HFF-Myc (cell line): Measurements from ENCODE around the gene MMP21.

Experiments used
- DNase-seq: peaks from one replicate; pipeline ENCODE4 v3.0.0-alpha.2; 2011; ENCODE audit warnings: low read depth; ENCODE audit errors: extremely low read depth
- H3K4me3 ChIP-seq: replicated peaks from 2 replicates; pipeline ENCODE4 v1.5.1; 2011; ENCODE audit warnings: low read depth, mild to moderate bottlenecking, control low read depth, low read length
- CTCF ChIP-seq: IDR thresholded peaks from 2 replicates; pipeline ENCODE4 v1.5.1; 2012; ENCODE audit warnings: mild to moderate bottlenecking, low read depth, low read length, control low read depth; ENCODE audit errors: missing control alignments

The MMP21 gene

DNA sequence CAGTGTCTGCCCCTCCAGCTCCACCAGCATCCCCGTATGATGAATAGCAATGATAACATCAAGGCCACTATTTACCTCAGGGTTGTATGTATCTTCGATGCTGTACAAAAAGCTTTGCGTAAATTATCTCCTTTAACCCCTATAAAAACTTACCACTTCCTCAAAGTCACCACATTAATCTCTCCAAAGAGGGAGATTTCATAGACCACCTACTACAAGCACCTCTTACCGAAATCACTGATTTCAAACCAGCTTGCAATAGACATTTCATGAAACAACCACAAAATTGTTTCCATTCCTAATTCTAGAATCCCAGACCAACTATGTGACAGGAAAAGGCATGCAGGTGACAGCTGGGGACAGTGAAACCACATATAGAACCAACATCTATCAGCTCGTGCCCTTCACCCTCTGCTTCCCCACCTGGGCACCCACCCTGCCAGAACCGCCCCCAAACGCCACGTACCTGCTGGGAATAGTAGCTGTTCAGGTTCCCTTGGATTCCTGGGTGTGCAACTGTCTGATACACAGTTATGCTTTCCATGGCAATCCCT, 20.1 kb upstream of the MMP21 start:
- no peak for DNase-seq
- TF ChIP-seq CTCF: no peak
- H3K4me3 ChIP-seq: no peak overlapping the region

GRCh38 chr10:125795128-125795527, 19.5 kb upstream of the MMP21 start:
- no peak overlapping the region for H3K4me3 ChIP-seq
- TF ChIP-seq CTCF: no peak
- DNase-seq: no peak

DNA sequence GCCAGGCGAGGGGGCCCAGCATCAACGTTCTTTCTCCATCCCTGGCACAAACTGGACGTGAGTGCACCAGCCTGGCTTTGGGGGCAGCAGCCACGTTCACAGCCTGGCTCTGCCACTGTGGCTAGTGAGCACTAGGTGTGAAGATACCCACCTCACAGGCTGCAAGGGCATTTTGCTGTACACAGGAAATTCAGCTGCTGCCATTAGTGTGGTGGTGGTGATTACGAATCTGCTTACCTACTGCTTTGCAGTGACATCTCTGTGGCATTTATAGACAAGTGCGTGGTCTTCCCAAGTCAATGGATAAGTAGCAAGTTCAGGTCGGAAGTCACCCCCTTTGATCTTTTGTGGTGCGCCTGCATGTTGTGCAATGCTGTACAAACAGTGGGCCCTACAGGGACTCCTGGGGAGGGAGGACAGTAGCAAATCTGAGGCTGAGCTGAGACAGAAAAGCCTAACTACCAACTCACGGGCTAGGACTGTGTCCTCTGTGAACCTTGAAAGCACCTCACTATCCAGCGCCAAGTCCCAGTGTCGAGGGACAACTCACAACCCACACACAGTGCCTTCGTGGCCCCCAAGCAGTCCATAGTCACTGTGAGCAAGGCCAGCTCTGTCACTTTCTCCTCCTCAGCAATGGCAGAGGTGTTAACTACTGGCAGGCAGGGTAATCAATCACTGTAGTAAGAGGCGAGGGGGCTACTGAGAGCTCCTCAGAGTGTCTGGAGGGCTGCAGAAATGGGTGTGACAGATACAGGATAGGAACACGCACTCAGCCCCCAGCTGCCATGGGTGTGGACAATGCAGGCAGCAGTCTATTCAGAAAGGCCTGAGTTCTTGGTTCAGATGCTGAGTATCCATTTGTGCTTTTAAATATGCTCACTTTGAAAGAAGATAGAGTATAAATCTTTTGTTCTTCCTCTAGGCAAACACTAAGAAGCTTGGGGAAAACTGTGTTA, 17.0 kb upstream of the MMP21 start:
- TF ChIP-seq CTCF: no peak
- DNase-seq: no peak

DNA sequence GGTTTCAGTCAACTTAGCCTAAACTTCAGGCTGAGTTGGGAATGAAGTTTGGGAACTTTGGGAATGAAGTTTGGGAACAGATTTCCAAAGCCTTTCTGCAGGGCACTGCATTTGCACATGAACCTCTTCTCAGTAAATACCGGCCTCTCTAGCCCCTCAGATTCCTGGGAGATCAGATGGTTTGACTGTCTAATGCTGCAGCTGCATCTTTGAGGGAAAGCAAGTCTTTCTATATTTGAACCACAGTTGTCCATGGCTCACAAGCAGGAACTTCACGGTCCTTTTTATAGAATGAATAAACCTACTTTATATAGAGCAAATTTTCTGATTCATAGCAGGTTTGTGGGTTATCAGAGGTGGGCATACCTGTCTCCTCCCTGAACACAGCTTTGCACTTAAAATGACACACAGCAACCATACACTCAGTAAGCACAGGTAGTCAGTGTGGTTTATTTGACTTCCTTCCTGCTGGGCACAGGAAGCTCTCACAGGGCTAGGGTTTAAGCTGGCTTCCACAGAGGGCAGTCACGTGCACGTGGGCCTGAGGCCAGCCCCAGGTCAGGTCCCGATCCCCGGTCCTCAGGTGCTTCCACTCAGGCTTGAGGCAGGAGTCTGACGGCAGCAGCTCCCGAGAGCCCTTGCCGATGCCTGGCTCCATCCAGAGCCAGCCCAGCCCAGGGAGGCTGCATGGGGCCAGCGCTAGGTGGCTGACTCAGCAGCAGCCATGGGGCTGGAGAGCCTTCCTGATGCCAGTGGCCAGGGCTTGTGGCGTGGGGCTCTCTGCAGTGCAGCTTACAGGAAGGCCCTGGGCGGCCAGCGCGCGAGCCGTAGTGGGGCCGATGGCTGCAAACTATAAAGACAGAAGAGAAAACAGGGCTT, 12.8 kb upstream of the MMP21 start:
- no peak for DNase-seq
- H3K4me3 ChIP-seq: no peak overlapping the region
- no peak for TF ChIP-seq CTCF

More for the DNA sequence above, 17.0 kb upstream of the MMP21 start:
- H3K4me3 ChIP-seq: no peak overlapping the region

DNA sequence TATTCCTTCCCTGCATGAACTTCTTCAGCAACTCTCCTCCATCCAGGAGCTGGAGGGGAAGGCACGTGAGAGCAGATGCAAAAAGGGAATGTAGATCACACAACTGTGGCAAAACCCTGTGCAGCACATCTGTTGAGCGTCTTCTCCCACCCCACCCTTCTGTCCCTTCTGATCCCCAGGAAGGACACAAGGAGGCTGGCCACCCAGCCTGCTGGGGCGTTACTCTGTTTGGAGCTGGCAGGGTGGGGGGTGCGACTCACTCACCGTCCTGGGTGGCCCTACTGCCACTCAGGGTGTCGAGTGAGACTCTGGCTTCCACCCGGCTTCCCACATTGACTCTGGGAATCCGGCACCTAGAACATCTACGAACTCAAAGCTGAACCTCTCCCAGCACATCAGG, 10.2 kb upstream of the MMP21 start:
- DNase-seq: no peak
- no peak overlapping the region for H3K4me3 ChIP-seq
- TF ChIP-seq CTCF: no peak

DNA sequence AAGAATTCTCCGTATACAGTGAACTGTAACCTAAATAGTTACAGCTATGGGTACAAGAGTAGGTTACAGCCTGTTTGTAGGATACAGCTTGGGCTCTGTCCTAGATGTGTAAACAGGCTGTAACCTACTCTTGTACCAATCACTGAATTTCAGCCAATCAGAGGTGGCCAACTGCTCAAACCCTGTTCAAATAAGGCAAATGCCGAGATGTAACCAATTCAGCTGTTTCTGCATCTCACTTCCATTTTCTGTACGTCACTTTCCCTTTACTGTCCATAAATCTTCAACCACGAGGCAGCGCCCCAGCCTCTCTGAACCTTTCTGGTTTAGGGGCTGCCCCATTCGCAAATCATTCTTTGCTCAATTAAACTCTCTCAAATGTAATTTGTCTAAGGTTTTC, 8.3 kb upstream of the MMP21 start:
- no peak for DNase-seq
- no peak overlapping the region for H3K4me3 ChIP-seq
- no peak for TF ChIP-seq CTCF
